Mucosa of rectum (tissue), 2 donors: Measurements from ENCODE around the gene EFCAB7.
A peak's percentile ranks its signal among the peaks of the same experiment; 100 is the strongest.
"Not testable (repeated sequence)": the region's sequence is repeated elsewhere in the genome, so short reads cannot be mapped to it uniquely, and the experiment has no call there.

Source experiments
- H3K27ac ChIP-seq, 2 donors: one replicate each; pipeline ENCODE4 v1.7.0; 2013; ENCODE audit warnings: inconsistent platforms in 2 of 2, low read depth in 2 of 2, low read length in 2 of 2
- H3K27me3 ChIP-seq, 2 donors: one replicate each; pipeline ENCODE4 v1.7.0; 2013; ENCODE audit warnings: low read length in 2 of 2; ENCODE audit not compliant: control insufficient read depth in 2 of 2, insufficient read depth in 2 of 2
- H3K36me3 ChIP-seq, 2 donors: one replicate each; pipeline ENCODE4 v1.7.0; 2013; ENCODE audit warnings: low read length in 2 of 2; ENCODE audit not compliant: control insufficient read depth in 2 of 2, insufficient read depth in 2 of 2
- H3K4me1 ChIP-seq, 2 donors: one replicate each; pipeline ENCODE4 v1.7.0; 2013; ENCODE audit warnings: low read length in 2 of 2, mild to moderate bottlenecking in 1 of 2; ENCODE audit not compliant: control insufficient read depth in 2 of 2, insufficient read depth in 2 of 2
- H3K4me3 ChIP-seq, 2 donors: one replicate each; pipeline ENCODE4 v1.7.0; 2013; ENCODE audit warnings: low read length in 2 of 2
- H3K9ac ChIP-seq, 2 donors: one replicate each; pipeline ENCODE4 v1.7.0; 2013; ENCODE audit warnings: low read length in 2 of 2, low read depth in 1 of 2, mild to moderate bottlenecking in 1 of 2
- H3K9me3 ChIP-seq, 2 donors: one replicate each; pipeline ENCODE4 v1.7.0; 2013; ENCODE audit warnings: low read length in 2 of 2; ENCODE audit not compliant: control insufficient read depth in 2 of 2
- donor health status: healthy.
- donor health status: Normal muscosa, but diverticular disease.

The EFCAB7 gene

DNA sequence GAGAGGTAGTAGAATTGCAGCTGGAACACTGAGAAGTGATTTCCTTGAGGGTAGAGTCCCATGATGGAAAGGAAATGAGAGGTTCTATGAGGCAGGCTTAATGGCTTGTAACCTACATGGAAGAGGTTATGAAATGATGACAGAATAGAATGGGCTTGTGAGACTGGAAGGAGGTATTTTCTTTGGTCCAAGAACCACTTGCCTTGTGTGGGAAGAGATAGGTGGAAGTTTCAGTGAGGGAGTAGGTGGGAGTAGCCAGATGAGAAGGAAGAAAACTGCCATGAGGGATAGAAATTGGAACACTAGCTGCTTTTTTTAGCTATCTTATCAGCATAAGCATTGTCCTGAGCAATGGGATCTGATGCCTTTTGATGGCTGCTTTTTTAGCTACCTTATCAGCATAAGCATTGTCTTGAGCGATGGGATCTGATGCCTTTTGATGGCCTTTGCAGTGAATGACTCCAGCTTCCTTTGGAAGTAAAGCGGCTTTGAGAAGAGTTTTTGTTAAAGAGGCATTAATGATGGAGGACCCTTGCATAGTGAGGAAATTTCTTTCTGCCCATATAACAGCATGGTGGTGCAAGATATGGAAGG is 51.0 kb downstream of the EFCAB7 start:
- not testable (repeated sequence) for H3K36me3 ChIP-seq, H3K27ac ChIP-seq, H3K4me1 ChIP-seq, H3K9me3 ChIP-seq, H3K9ac ChIP-seq, H3K4me3 ChIP-seq, H3K27me3 ChIP-seq

DNA sequence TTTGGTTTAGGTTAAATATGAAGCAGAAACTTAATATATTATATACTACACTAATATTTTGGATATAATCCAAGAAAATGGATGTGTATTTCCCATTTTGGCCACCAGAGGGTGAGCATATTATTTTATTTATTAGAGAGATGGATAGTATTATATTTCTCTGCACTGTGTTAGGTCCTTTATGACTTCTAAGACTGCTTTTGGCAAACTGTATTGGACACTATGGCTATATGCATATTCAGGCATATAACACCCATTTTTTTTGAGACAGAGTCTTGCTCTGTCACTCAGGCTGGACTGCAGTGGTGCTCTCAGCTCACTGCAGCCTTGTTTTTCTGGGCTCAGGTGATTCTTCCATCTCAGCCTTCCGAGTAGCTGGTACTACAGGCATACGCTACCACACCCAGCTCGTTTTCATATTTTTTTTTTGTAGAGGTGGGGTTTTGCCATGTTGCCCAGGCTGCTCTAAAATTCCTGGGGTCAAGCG is 52.1 kb downstream of the EFCAB7 start:
- H3K9me3 ChIP-seq: no peaks in the 10 kb centered on the region
- no peak overlapping the region for H3K4me3 ChIP-seq
- no peak overlapping the region for H3K9ac ChIP-seq
- no peaks in the 10 kb centered on the region for H3K36me3 ChIP-seq
- no peaks in the 10 kb centered on the region for H3K4me1 ChIP-seq
- H3K27me3 ChIP-seq: no peaks in the 10 kb centered on the region
- H3K27ac ChIP-seq: no peak overlapping the region

DNA sequence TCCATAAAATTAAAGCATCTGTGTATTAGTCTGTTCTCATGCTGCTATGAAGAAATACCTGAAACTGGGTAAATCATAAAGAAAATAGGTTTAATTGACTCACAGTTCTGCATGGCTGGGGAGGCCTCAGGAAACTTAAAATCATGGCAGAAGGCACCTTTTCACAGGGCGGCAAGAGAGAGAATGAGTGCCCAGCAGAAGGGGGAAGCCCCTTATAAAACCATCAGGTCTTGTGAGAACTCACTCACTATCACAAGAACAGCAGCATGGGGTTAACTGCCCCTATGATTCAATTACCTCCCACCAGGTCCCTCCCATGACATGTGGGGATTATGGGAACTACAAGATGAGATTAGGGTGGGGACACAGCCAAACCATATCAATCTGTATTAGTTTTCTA is 63.0 kb downstream of the EFCAB7 start:
- H3K36me3 ChIP-seq, H3K4me1 ChIP-seq, H3K4me3 ChIP-seq, H3K27me3 ChIP-seq, H3K9me3 ChIP-seq, H3K9ac ChIP-seq, H3K27ac ChIP-seq: not testable (repeated sequence)

DNA sequence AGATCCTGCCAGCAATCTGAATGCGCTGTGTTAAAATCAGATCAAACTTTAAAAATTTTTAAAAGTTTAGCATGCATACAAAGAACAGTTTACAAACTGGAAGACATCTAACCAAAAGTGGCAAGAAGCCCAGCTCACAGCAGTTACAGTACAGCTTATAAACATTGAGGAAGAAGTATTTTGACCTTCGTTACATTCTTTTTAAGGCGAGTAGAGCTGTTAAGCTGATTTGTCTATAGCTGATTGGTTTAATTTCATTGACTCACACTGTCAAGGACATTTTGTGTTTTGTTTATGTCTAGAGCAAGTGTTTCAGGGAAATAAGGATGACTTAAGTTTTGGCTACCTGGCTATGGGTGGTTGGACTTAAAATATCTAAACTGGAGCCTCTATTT is 66.8 kb downstream of the EFCAB7 start:
- Histone ChIP-seq H3K4me1 (peaks cover 9 to 12% of the 10 kb centered on the region in 2 donors), H3K4me3 (peak overlapping the region in 1 of 2 donors; percentile 41), H3K27me3 (no peaks in the 10 kb centered on the region), H3K27ac (peak overlapping the region in 1 of 2 donors; percentile 64), H3K9me3 (no peaks in the 10 kb centered on the region), H3K9ac (no peak overlapping the region), H3K36me3 (no peaks in the 10 kb centered on the region)

DNA sequence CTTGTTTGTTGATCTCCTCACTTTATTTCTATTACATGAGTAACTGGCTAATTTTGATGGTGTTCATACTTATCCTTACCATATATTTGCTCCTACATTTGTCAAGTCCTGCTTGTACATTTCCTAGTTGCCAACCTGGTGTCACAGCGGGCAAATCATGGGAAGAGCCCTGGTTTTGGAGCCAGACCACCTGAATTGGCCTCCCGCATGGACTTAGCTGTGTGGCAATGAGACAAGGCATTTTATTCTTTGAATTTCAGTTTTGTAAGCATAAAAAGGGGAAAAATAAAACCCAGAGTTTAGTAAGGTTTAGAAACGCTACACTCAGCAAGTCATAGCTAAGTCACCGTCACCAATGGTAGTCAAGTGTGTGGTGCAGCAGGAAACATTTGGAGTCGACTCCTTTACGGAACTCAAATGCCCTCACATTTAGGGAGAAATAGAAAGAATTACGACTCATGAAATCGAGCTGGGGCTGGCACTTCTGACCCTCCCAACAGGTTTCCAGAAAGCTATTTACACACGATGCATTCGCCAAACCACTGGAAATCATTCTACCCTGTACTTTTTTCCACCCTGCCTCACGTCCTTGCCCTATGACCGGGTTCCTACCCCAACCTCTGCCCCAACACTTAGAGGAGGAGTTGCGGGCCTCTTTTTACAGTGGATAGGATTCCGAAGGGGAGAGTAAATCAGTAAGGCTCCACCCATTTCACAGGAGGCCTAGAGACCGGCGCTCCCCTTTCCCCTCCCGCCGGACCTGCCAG is 69.4 kb downstream of the EFCAB7 start:
- Histone ChIP-seq H3K27me3 (no peaks in the 10 kb centered on the region), H3K9me3 (no peaks in the 10 kb centered on the region), H3K9ac (peak overlapping the region; percentile 96 to 97), H3K4me3 (peak overlapping the region; percentile 89 to 98), H3K27ac (peak overlapping the region; percentile 97), H3K36me3 (no peaks in the 10 kb centered on the region), H3K4me1 (peaks cover 9 to 12% of the 10 kb centered on the region in 2 donors)

DNA sequence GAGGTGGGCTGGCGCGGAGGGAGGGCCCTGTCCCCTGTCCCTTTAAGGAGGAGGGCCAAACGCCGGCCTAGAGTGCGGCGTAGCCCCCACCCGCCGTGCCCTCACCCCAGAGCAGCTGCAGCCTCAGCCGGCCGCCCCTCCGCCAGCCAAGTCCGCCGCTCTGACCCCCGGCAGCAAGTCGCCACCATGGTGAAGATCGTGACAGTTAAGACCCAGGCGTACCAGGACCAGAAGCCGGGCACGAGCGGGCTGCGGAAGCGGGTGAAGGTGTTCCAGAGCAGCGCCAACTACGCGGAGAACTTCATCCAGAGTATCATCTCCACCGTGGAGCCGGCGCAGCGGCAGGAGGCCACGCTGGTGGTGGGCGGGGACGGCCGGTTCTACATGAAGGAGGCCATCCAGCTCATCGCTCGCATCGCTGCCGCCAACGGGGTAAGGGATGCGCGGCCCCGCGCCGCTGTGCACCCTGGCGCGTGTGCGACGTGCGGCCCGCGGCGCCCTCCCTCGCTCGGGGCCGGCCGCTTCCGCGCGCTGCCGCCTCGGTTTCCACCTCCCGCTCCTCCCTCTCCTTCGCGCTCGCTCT is 70.1 kb downstream of the EFCAB7 start, which contains the start of gene PGM1:
Gene PGM1 (plus strand): TSS at position 109 of the 583 bp plus-strand sequence. CDS start 78 bp downstream, at position 187.
- no peaks in the 10 kb centered on the region for H3K36me3 ChIP-seq
- H3K4me3 ChIP-seq: peak within 1 kb of the TSS; percentile 89 to 98
- no peaks in the 10 kb centered on the region for H3K9me3 ChIP-seq
- peak within 1 kb of the TSS; percentile 96 to 97 for H3K9ac ChIP-seq
- H3K27me3 ChIP-seq: no peaks in the 10 kb centered on the region
- peak within 1 kb of the TSS; percentile 97 for H3K27ac ChIP-seq
- H3K4me1 ChIP-seq: peaks cover 9 to 12% of the 10 kb centered on the region in 2 donors

DNA sequence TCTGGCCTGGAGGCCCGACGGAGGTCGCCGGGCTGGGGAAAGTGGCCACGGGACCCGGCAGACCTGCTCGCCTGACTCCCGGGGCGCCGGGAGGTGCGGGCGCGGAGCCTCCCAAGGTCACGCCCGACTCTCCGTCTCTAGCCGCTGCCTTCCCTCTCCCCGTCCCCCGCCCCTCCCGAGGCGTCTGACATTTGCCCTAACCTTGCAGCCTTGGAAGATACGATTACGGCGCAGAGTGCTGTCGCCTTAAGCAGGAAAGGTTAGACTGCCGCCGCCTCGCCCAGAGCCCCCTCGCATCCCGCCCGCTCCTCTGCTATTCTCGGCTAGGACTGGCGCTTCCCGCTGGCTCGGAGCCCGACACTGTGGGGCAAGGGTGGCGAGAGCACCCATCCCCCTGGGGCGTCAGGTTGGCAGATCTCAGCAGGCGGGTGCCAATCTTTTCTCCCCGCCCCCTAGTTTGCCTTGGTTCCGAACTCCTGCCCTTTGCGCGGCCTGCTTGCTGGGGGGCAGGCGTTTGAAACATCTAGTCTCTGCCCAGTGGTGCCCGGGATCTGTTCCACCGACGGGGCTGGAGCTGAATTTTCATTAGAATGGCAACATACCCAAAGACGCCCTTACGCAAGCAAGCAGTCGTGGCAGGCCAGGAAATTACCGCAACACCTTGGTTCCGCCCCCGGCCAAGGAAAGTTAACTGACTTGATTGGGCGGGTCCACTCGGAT is 70.7 kb downstream of the EFCAB7 start:
- Histone ChIP-seq H3K36me3 (no peaks in the 10 kb centered on the region), H3K4me1 (peaks cover 9 to 12% of the 10 kb centered on the region in 2 donors), H3K27me3 (no peaks in the 10 kb centered on the region)

DNA sequence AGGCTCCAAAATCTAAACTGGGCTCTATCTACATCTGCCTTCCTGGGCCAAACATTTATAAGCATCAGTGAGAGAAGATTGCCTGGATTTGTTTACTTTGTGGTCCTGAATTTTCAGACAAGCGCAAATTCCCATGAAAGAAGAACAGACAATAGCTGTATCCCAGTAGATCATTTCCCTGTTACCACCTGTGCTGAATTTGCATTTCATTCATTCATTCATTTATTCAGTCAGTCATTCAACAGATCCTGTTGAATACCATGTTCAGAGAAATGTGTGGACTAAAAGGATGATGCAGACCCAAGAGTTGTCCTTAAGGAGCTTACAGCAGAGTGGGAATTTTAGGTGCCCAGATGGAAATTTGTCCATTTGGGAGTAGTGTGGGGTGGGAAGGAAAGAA is 72.1 kb downstream of the EFCAB7 start:
- H3K4me3 ChIP-seq: no peak overlapping the region
- H3K9ac ChIP-seq: no peak overlapping the region
- H3K27ac ChIP-seq: no peak overlapping the region
- H3K27me3 ChIP-seq: no peaks in the 10 kb centered on the region
- no peaks in the 10 kb centered on the region for H3K36me3 ChIP-seq
- H3K4me1 ChIP-seq: peaks cover 9 to 10% of the 10 kb centered on the region in 2 donors
- H3K9me3 ChIP-seq: no peaks in the 10 kb centered on the region

More for the DNA sequence above, 70.7 kb downstream of the EFCAB7 start:
- Histone ChIP-seq H3K9ac (peak overlapping the region; percentile 96 to 97), H3K27ac (peak overlapping the region; percentile 97), H3K9me3 (no peaks in the 10 kb centered on the region), H3K4me3 (peak overlapping the region; percentile 89 to 98)

DNA sequence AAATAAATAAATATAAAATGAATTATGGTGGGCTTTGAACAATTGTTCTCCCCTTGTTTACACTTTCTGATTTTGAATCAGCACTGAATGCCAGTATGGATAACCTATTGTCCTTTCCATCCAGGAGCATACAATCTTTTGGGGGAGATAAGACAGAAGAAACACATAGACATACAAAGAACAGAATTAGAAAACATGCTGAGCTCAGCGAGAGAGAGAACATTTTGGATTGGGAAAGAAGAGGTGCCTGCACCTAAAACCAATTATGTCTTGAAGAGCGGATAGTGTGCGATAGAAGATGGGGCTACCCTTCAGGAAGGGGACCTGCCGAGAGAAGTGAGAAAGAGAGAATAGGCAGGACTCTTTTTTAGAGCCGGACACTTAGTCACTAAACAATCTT is 76.5 kb downstream of the EFCAB7 start:
- H3K36me3 ChIP-seq: no peaks in the 10 kb centered on the region
- H3K9ac ChIP-seq: no peak overlapping the region
- H3K27ac ChIP-seq: no peak overlapping the region
- no peaks in the 10 kb centered on the region for H3K9me3 ChIP-seq
- no peaks in the 10 kb centered on the region for H3K4me1 ChIP-seq
- no peaks in the 10 kb centered on the region for H3K27me3 ChIP-seq
- H3K4me3 ChIP-seq: no peak overlapping the region

DNA sequence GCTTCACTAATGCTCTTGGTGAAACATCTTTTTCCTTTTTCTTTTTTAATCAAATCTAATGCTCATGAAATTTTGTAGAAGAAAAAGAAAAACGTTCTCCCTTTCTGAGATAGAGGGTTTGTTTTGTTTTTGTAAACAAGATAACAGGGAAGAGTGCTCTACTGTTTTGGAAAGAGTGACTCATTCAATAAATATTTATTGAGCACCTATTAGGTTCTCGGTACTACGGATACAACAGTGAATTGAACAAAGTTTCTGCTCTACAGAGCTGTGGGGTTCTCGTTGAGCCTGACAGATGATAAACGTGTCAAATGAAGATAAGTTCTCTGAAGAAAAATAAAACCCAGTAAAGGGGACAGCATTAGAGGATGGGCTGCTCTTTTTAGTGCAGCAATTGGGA is 76.9 kb downstream of the EFCAB7 start:
- H3K27ac ChIP-seq: no peak overlapping the region
- no peaks in the 10 kb centered on the region for H3K27me3 ChIP-seq
- no peak overlapping the region for H3K9ac ChIP-seq
- H3K36me3 ChIP-seq: no peaks in the 10 kb centered on the region
- H3K4me3 ChIP-seq: no peak overlapping the region
- no peaks in the 10 kb centered on the region for H3K9me3 ChIP-seq
- no peaks in the 10 kb centered on the region for H3K4me1 ChIP-seq
